Endothelial cell of umbilical vein (primary cell): ENCODE results near the gene RPS6KA5. TPM values are rescaled to one million over a fixed set of nuclear protein-coding genes. Genes with fewer than 3 reads are reported as not detected.

ENCODE experiments used
- BruUV-seq: library from RNA; stranded (reverse); fragments of 400-500 nt; replicated peaks from 2 replicates; lab custom pipeline; 2021; lab: Mats Ljungman, UMichigan
- CTCF ChIA-PET: fragments of 300-600, 350-600 bp; sonication (Branson Sonifier 250); formaldehyde crosslinking; loops from one replicate; lab custom pipeline; 2021; ENCODE audit warnings: antibody characterized with exemption, inconsistent platforms; lab: Charles Lee
- POLR2A ChIA-PET: fragments of 300-600, 350-600 bp; sonication (Branson Sonifier 250); formaldehyde crosslinking; loops from one replicate; lab custom pipeline; 2021; ENCODE audit warnings: antibody characterized with exemption, inconsistent platforms; lab: Charles Lee
- DNase-seq: peaks from one replicate; pipeline ENCODE4 v3.0.0-alpha.2; 2011; ENCODE audit warnings: low read depth, low spot score
- FAIRE-seq: peaks from 2 replicates; lab custom pipeline; 2011; peaks lifted over from hg19 to GRCh38; lab: Jason Lieb, UNC
- H2AFZ ChIP-seq: 2 replicates; pipeline ENCODE4 v1.6.0; 2012; ENCODE audit warnings: low read depth, low read length, control low read depth, inconsistent platforms
- H3K27ac ChIP-seq: 2 replicates; pipeline ENCODE4 v1.5.1; 2011; ENCODE audit warnings: low read depth, mild to moderate bottlenecking, control low read depth, low read length, moderate library complexity; ENCODE audit not compliant: insufficient read depth
- H3K27me3 ChIP-seq, 2 experiments: 2 replicates each; pipeline versions ENCODE4 v1.6.0 to v1.6.1; 2011; ENCODE audit warnings: low read length in 2 of 2, mixed read lengths in 1 of 2; ENCODE audit not compliant: control insufficient read depth in 2 of 2, insufficient read depth in 2 of 2
- H3K36me3 ChIP-seq, 2 experiments: 2 replicates in 1 of 2; 3 replicates in 1 of 2; pipeline ENCODE4 v1.5.1; 2011; ENCODE audit warnings: low read length in 2 of 2, mild to moderate bottlenecking in 1 of 2, moderate library complexity in 1 of 2; ENCODE audit not compliant: control insufficient read depth in 2 of 2, insufficient read depth in 2 of 2; ENCODE audit errors: extremely low read depth in 1 of 2
- H3K4me1 ChIP-seq: 3 replicates; pipeline ENCODE4 v1.5.1; 2011; ENCODE audit warnings: mild to moderate bottlenecking, low read length; ENCODE audit not compliant: control insufficient read depth, insufficient read depth; ENCODE audit errors: extremely low read depth
- H3K4me2 ChIP-seq: 2 replicates; pipeline ENCODE4 v1.6.1; 2011; ENCODE audit warnings: low read length, control low read depth, mixed read lengths; ENCODE audit not compliant: insufficient read depth
- H3K4me3 ChIP-seq, 3 experiments: fragments of 200-600 bp in 1 of 3; sonication (generic), shearing (Covaris generic) in 1 of 3; replicated peaks in 1 of 3; 2 replicates each; pipeline ENCODE4 v1.5.1; 2011 to 2016; ENCODE audit warnings: control low read depth in 3 of 3, low read length in 3 of 3, mild to moderate bottlenecking in 2 of 3, inconsistent platforms in 1 of 3, low read depth in 1 of 3, moderate library complexity in 1 of 3; ENCODE audit not compliant: insufficient read depth in 1 of 3
- H3K79me2 ChIP-seq: 2 replicates; pipeline ENCODE4 v1.6.0; 2012; ENCODE audit warnings: low read length, inconsistent platforms; ENCODE audit not compliant: control insufficient read depth, insufficient read depth
- H3K9ac ChIP-seq: replicated peaks from 2 replicates; pipeline ENCODE3; 2011; ENCODE audit warnings: low read length, control low read depth; ENCODE audit not compliant: insufficient read depth; ENCODE audit errors: extremely low read depth
- H3K9me1 ChIP-seq: replicated peaks from 3 replicates; pipeline ENCODE4 v1.6.0; 2011; ENCODE audit warnings: mild to moderate bottlenecking, low read length; ENCODE audit not compliant: control insufficient read depth, insufficient read depth; ENCODE audit errors: extremely low read depth
- H3K9me3 ChIP-seq: replicated peaks from 2 replicates; pipeline ENCODE4 v1.5.1; 2012; ENCODE audit warnings: low read length, inconsistent platforms; ENCODE audit not compliant: control insufficient read depth, insufficient read depth
- H4K20me1 ChIP-seq: replicated peaks from 2 replicates; pipeline ENCODE3; 2011; ENCODE audit warnings: mild to moderate bottlenecking, low read length; ENCODE audit not compliant: control insufficient read depth, insufficient read depth; ENCODE audit errors: extremely low read depth
- CTCF ChIP-seq, 2 donors: IDR thresholded peaks; 1 replicate in 1 of 2; 2 replicates in 1 of 2; pipeline ENCODE4 v1.5.1; 2011; ENCODE audit warnings: low read length in 2 of 2, mild to moderate bottlenecking in 2 of 2, moderate library complexity in 2 of 2, control low read depth in 1 of 2, inconsistent platforms in 1 of 2, low read depth in 1 of 2; ENCODE audit not compliant: insufficient read depth in 1 of 2; ENCODE audit errors: extremely low read depth in 1 of 2
- EZH2 ChIP-seq: IDR thresholded peaks from 2 replicates; pipeline ENCODE4 v1.6.1; 2012; ENCODE audit warnings: borderline replicate concordance, low read depth, mild to moderate bottlenecking, moderate library complexity, low read length, inconsistent platforms; ENCODE audit not compliant: severe bottlenecking
- GATA2 ChIP-seq: IDR thresholded peaks from 2 replicates; pipeline ENCODE4 v1.7.0; 2011; ENCODE audit warnings: low read depth, mild to moderate bottlenecking, moderate library complexity, mixed read lengths, low read length; ENCODE audit not compliant: insufficient read length, insufficient read depth
- JUN ChIP-seq: IDR thresholded peaks from 2 replicates; pipeline ENCODE4 v1.6.1; 2011; ENCODE audit warnings: borderline replicate concordance, low read depth; ENCODE audit not compliant: insufficient read length, insufficient read depth
- MAX ChIP-seq: IDR thresholded peaks from 2 replicates; pipeline ENCODE4 v1.6.1; 2011; ENCODE audit not compliant: insufficient read depth, insufficient read length
- MYC ChIP-seq: IDR thresholded peaks from one replicate; pipeline ENCODE4 v1.6.1; 2011; ENCODE audit warnings: mild to moderate bottlenecking, low read depth, low read length
- POLR2A ChIP-seq: IDR thresholded peaks from 2 replicates; pipeline ENCODE4 v1.6.1; 2012; ENCODE audit warnings: low read depth, mild to moderate bottlenecking, control low read depth, low read length
- dilution Hi-C: fragments of 300-500 bp; cut with MboI; formaldehyde crosslinking; loops from one replicate; pipeline ENCODE4 v1.15.0; 2019; ENCODE audit warnings: low sequenced_read_pairs; ENCODE audit not compliant: extremely low pct_ligation_motif_present
- intact Hi-C: fragments of 100-400 bp; cut with micrococcal nuclease; formaldehyde crosslinking; loops from one replicate; pipeline ENCODE4 v1.10.0; 2022
- polyA plus RNA-seq, 4 experiments: library from polyadenylated mRNA; depleted of rRNA in 3 of 4; stranded (reverse) in 3 of 4; unstranded in 1 of 4; fragments of >200 nt; gene quantifications; 2 replicates each; pipeline versions ENCODE4 v1.2.1 to v1.2.3, GENCODE V29; 2011 to 2012; ENCODE audit warnings: missing spikeins in 1 of 4
- total RNA-seq: library from RNA; stranded (reverse); gene quantifications from 2 replicates; pipeline ENCODE4 v1.2.3, GENCODE V29; 2021

The RPS6KA5 gene
- total and polyA plus RNA-seq, 2 donors (not counting 3 experiments of a cell fraction or from before 2014, with no cell fraction given) = 2.9 to 5.4 TPM

DNA sequence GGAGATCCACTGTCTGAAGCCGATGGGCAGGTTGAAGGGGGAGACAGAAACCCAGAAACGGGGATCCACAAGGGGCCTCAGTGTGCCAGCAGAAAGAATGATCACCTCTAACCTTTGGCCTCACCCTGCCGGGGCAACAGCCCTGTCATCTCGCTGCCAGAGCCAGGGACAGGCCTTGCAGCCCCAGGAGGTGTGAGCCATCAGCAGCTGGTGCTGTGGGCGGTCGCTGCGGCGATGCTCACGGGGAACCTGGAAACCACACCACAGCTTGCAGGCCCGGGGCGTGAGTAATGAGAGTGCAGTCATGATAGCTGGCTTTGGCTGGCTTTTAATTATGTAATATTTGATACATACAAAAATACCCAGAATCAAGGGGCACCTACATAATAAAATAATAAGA, 239.5 kb downstream of the RPS6KA5 start:
- Histone ChIP-seq H3K9me3 (no peaks in the 10 kb centered on the region), H3K4me3 (no peak overlapping the region), H3K4me1 (no peaks in the 10 kb centered on the region), H4K20me1 (no peaks in the 10 kb centered on the region), H3K79me2 (no peaks in the 10 kb centered on the region), H3K9ac (no peak overlapping the region), H3K27me3 (no peaks in the 10 kb centered on the region), H3K9me1 (no peaks in the 10 kb centered on the region), H2AFZ (no peak overlapping the region), H3K4me2 (no peak overlapping the region), H3K36me3 (no peaks in the 10 kb centered on the region), H3K27ac (no peak overlapping the region)
- DNase-seq (no peak), FAIRE-seq (no peak)
- ChIA-PET POLR2A (no interaction called here), CTCF (interaction anchor here (1.0 to 1.4 kb wide), 4 partner anchors 14 to 67 kb away, joined by 3 to 4 read pairs (median 3); no protein-coding TSS in a partner anchor)
- TF ChIP-seq EZH2 (no peak), POLR2A (no peak), MAX (no peak), MYC (no peak), JUN (no peak), CTCF (IDR thresholded peaks at IDR 0.05; ENCODE audit: extremely low read depth in 1 of 2, insufficient read depth in 1 of 2, low read depth in 1 of 2, low read length in 2 of 2) (no peak), GATA2 (no peak)
- intact Hi-C loops = no loop called here
- dilution Hi-C loops = no loop called here
- BruUV-seq = no TSS peak
